ENCODE data around the gene ERC2. TPM values are rescaled to one million over a fixed set of nuclear protein-coding genes. Genes with fewer than 3 reads are reported as not detected.
"Not testable (repeated sequence)": the region's sequence is repeated elsewhere in the genome, so short reads cannot be mapped to it uniquely, and the experiment has no call there.

Gene ERC2
- total RNA-seq, 1 experiment from 2014 or later: 0.59 TPM

GRCh38 chr3:55852326-55852725 lies 615.9 kb downstream of the ERC2 start:
- no peak for DNase-seq (ENCODE audit: low read depth)

DNA sequence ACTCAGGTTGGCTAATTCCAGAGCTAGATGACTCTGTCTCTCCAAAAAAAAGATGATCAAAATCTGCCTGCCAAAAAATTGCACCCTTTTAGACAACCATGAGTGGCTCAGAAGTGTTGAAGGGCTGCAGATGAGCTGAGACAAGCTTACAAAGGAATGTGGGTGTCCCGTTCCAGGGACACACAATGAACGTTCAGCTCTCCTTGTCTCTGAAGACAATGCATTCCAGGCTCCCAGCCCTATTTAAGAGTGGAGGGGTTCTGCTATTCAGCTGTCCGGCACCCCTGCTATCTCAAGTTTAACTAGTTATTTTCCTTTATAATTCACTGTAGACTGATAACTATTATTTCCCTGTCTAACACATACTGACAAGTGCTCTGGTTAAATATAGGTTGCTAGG lies 626.1 kb downstream of the ERC2 start:
- DNase-seq (ENCODE audit: low read depth): no peak

GRCh38 chr3:55831876-55832275 lies 636.4 kb downstream of the ERC2 start:
- not testable (repeated sequence) for DNase-seq (ENCODE audit: low read depth)

DNA sequence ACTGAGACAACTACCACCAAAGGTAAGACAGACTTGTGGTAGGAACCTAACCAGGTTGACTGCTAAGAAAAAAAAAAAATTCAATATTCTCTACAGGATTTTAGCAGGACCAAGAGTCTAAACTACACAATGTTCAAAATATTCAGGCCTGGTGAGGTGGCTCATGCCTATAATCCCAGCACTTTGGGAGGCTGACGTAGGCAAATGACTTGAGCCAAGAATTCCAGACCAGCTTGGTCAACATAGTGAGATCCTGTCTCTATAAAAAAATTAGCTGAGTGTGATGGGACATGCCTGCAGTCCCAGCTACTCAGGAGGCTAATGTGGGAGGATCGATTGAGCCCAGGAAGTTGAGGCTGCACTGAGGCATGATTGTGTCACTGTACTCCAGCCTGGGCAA lies 639.6 kb downstream of the ERC2 start:
- peak; percentile 4 for DNase-seq (ENCODE audit: low read depth)

DNA sequence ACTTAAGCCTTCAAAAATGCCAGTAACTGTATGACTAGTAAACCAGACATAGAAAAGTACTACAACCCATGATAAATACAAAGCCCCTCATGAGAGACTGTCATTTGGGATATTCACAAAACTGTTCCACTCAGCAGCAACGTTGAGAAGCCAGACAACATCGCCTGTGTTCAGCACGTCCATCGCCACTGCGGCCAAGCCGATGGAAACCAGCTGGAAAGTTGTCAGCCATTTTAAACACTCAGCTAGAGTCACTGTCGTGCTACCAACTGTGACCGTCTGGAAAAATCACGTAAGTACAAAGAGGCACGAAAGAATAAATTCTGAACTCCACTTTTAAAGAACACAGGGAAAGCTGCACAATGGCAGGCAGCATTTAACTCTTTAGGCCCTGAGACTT lies 640.5 kb downstream of the ERC2 start:
- no peak for DNase-seq (ENCODE audit: low read depth)

DNA sequence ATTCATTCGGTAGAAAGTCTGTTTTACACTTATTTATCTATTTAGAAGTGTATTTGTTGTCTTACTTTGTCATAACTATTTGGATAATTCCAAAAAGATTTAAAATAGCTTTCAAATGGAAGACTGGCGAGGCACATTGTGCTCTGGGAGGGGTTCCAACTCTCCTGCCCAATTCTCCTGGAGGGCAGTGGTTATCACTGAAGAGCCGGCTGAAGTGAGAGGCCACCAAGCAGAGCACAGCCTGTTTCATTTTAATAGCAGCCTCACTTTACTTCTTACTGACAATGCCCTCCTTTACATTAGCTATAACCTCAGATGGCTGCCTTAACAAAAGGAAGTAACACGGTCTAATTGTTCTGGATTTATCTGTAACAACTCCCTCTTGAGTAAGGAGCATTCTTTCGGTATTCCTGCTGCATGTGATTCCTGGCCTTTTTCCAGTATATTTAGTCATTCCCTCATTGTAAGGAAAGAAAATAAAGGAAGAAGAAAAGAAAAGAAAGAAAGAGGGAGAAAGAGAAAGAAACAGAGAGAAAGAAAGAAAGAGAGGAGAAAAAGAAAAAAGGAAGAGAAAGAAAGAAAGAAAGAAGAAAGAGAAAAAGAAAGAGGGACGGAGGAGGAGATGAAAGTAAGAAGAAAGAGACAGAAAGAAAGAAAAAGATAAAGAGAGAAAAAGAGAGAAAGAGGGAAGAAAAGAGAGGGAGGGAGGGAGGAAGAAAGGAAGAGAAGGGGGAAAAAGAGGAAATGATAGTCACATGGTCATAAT lies 641.4 kb downstream of the ERC2 start:
- DNase-seq (ENCODE audit: low read depth): no peak

DNA sequence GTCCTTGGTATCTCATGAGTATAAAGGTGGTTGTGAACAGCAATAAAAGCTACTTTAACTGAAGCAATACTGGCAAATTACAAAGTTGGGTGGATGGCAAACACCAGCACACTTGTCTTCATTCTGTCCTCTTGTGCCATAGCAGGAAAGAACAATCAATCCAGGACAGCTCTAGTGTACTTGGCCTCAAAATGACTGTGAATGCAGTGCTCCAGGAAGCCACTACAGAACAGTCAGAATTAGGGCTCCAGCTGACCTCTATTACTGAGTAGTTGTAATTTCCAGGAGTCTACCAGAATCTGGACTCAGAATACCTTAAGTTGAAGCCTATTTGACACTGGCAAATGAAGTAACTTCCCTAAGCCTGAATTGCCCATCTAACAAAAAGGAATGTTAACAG lies 642.2 kb downstream of the ERC2 start:
- no peak for DNase-seq (ENCODE audit: low read depth)

GRCh38 chr3:55824406-55824805 lies 643.9 kb downstream of the ERC2 start:
- DNase-seq (ENCODE audit: low read depth): no peak

- no peak for DNase-seq (ENCODE audit: low read depth)
Measured at GRCh38 chr3:55823829-55824228, 644.4 kb downstream of the ERC2 start.

GRCh38 chr3:55823001-55823400 lies 645.3 kb downstream of the ERC2 start:
- no peak for DNase-seq (ENCODE audit: low read depth)

GRCh38 chr3:55819005-55819404 lies 649.3 kb downstream of the ERC2 start:
- no peak for DNase-seq (ENCODE audit: low read depth)

- DNase-seq (ENCODE audit: low read depth): no peak
Measured at GRCh38 chr3:55818485-55818884, 649.8 kb downstream of the ERC2 start.

DNA sequence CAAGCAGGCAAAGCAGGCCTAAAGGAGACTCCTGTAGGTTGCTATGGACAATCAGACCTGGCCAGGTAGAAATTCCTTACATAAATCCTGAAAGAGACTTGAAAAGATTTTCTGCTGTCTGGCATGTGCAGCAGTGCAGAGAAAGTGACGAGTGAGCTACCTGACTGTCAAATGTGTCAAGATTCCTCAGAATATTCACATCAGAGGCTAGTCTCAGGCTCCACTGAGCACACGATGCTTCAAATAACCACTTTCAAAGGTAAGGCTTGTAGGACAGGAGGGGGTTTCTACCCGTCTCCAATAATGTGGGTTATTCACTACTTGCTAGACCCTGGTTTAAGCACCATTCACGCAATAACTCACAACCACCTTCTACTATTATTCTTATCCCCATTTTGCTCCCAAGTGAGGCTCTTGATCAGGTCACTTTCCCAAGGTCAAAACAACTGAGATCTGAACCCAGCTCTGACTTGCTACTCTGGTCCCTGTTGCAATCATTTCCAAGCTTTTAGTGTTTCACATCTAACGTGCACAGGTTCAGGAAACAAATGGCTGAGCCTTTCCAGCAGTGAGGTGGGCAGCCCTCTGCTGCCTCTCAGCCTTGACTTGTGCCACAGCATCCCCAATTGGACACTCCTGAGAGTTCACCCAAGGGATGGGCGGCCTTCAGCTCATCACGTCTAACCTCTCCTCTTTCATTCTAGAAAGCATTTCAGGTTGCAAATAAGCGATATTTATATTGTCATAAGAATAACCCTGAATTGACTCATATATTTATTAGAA lies 651.3 kb downstream of the ERC2 start:
- no peak for DNase-seq (ENCODE audit: low read depth)

- DNase-seq (ENCODE audit: low read depth): no peak
Measured at GRCh38 chr3:55815262-55815661, 653.0 kb downstream of the ERC2 start.

DNA sequence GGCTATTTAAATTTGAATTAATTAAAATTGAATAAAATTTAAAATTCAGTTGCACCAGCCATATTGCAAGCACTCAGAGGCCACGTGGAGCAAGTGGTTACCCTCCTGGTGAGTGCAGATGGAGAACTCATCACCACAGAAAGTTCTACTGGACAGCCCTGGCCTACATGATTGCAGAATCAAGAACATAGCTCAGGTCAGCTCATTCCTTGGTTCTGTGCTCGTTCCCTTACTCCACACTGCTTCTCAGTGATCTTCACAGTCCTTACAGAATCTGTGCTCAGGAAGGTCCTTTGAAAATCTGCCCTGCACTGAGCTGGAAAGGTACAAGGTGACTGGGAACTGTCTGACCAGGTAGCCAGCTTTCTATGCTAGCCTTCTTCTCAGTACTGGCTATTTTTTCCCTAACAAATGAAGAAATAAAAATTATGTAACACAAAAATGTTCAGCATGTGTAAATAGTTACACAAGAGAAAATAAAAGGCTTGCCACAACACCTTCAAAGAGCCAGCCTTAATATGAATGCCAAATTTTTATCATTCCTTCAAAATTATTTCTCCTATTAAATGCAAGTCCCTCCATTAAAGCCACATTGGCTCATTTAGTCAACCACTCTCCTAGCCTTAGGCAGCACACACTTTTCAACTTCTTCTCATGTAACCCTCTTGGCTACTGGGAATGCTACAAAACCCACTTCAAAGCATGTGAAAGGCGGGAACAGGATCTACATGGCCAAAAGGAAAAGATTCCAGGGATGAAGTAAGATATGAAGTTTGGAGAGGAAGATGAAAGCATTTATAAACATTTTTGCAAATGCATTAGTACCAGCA lies 654.8 kb downstream of the ERC2 start:
- DNase-seq (ENCODE audit: low read depth): no peak

DNA sequence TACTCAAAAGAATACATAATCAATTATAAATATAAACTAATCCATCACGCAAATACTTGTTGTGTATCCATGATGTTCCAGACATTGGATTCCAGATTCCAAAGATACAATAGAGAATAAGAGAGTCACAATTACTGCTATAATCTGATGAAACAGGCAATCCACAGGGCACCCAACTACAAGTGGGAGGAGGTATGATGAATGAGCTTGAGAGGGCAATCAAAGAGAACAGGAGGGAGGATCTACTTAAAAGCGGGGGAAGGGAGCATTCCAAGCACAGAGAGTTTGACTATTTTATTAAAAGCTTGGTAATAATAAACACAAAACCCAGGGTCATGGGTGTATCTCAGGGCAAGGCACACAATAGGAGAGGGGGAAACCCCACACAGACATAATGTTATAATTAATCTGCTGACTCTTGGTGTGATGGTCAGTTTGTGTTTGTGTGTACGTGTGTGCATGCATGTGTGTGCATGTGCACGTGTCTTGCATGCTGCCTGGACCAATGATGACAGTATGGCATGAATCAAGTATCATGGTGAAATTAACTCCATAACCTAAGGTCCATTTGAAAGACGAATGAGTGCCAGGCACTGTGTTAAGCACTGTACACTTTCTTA lies 655.8 kb downstream of the ERC2 start:
- no peak for DNase-seq (ENCODE audit: low read depth)

GRCh38 chr3:55807210-55807609 lies 661.1 kb downstream of the ERC2 start:
- no peak for DNase-seq (ENCODE audit: low read depth)

DNA sequence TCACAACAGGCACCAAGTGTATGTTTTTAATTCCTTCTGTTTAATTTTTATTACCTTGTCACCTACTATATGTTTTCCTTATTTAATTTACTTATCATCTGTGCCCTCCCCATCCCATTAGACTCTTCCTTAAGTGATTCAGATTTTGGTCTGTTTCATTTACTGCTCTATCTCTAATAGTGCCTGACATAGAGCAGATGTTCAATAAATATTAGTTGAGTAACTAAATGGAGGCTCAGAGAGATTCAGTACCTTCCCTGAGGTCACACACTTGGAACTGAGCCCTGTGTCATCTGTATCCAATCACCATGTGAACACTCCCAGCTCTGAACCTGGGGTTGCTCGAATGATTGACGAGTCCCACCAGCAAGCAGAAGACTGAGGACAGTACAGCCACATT lies 663.1 kb downstream of the ERC2 start:
- no peak for DNase-seq (ENCODE audit: low read depth)

- DNase-seq (ENCODE audit: low read depth): no peak
Measured at GRCh38 chr3:55804170-55805095, 663.8 kb downstream of the ERC2 start.

DNA sequence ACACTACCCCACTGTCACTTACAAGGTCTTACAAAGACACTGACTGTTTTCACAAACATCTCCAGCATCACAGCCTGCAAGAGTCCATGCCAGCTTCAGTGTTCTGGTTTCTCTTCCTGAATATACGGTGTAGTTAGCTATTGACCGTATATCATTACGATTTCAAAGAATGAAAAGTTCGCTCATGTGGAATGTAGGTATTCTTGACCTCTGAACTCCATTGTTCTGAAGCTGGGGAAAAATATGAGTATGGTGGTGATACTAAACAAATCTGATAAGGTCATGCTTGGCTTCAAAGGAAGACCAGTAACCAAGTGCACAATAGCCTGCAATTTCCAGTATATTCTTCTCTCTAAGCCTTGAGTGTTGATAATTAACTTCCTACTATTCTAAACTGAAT lies 665.5 kb downstream of the ERC2 start:
- DNase-seq (ENCODE audit: low read depth): no peak
